NCI-H187 treated with DMSO at 0.1 percent for 48 hours (cell line): ENCODE data around the gene HOXA7.

Source experiments
- DNase-seq: peaks from one replicate; lab custom pipeline; 2025; lab: John Stamatoyannopoulos, UW

The HOXA7 gene

GRCh38 chr7:27147199-27148030, 9.1 kb downstream of the HOXA7 start, which contains the start of gene HOXA6:
Gene HOXA6 (minus strand): TSS chr7:27147774. CDS start chr7:27147749, 25 bp downstream.
- no peak for DNase-seq

GRCh38 chr7:27146491-27147198, 9.8 kb downstream of the HOXA7 start:
- no peak for DNase-seq

GRCh38 chr7:27145914-27146412, 10.5 kb downstream of the HOXA7 start:
- DNase-seq = no peak

- DNase-seq = no peak
These were observed 11.1 kb downstream of the HOXA7 start for GRCh38 chr7:27145165-27145913.

GRCh38 chr7:27144781-27145164, 11.7 kb downstream of the HOXA7 start:
- no peak for DNase-seq

- no peak for DNase-seq
These were observed 12.3 kb downstream of the HOXA7 start for GRCh38 chr7:27143950-27144780.

- no peak for DNase-seq
These were observed 13.2 kb downstream of the HOXA7 start, which contains the start of gene HOXA5 for GRCh38 chr7:27143023-27143949. Gene HOXA5 (minus strand): TSS chr7:27143681. CDS start chr7:27143607, 74 bp downstream.

GRCh38 chr7:27142580-27143022, 13.9 kb downstream of the HOXA7 start:
- no peak for DNase-seq

- no peak for DNase-seq
These were observed 14.4 kb downstream of the HOXA7 start for GRCh38 chr7:27141923-27142579.

- DNase-seq = no peak
These were observed 15.1 kb downstream of the HOXA7 start for GRCh38 chr7:27141137-27141922.

- DNase-seq = no peak
These were observed 16.2 kb downstream of the HOXA7 start for GRCh38 chr7:27140126-27140857.

- DNase-seq = no peak
These were observed 16.9 kb downstream of the HOXA7 start for GRCh38 chr7:27139334-27140125.

GRCh38 chr7:27138985-27139333, 17.5 kb downstream of the HOXA7 start:
- DNase-seq = no peak

- no peak for DNase-seq
These were observed 18.0 kb downstream of the HOXA7 start for GRCh38 chr7:27138472-27138871.

GRCh38 chr7:27137640-27138315, 18.7 kb downstream of the HOXA7 start:
- DNase-seq = no peak

- DNase-seq = no peak
These were observed 22.1 kb downstream of the HOXA7 start for GRCh38 chr7:27134392-27134791.
